GM12878 (cell line): ENCODE measurements around the gene LILRB3.

Source experiments
- BHLHE40 ChIP-seq, 2 experiments: fragments of 450-650 bp in 1 of 2; IDR thresholded peaks; 2 replicates each; pipeline ENCODE4 v1.6.1; 2011 to 2017; ENCODE audit warnings: low read depth in 2 of 2, borderline replicate concordance in 1 of 2, improper control_type of control experiment in 1 of 2, low read length in 1 of 2, mild to moderate bottlenecking in 1 of 2
- BMI1 ChIP-seq: fragments of 450-650 bp; IDR thresholded peaks from 2 replicates; pipeline ENCODE4 v1.6.1; 2016; ENCODE audit warnings: mild to moderate bottlenecking, moderate library complexity, borderline replicate concordance
- EP300 ChIP-seq, 2 experiments: fragments of 150-350 bp in 1 of 2; IDR thresholded peaks; 2 replicates each; pipeline ENCODE4 v1.6.1; 2011 to 2012; ENCODE audit warnings: low read depth in 2 of 2, low read length in 2 of 2, borderline replicate concordance in 1 of 2, improper control_type of control experiment in 1 of 2, inconsistent platforms in 1 of 2; ENCODE audit not compliant: control insufficient read depth in 1 of 2
- POLR2A ChIP-seq: IDR thresholded peaks from 2 replicates; pipeline ENCODE4 v1.6.1; 2011; ENCODE audit warnings: low read depth, mild to moderate bottlenecking, low read length
- POLR2AphosphoS2 ChIP-seq: IDR thresholded peaks from 2 replicates; pipeline ENCODE4 v1.6.1; 2011; ENCODE audit warnings: low read depth, mild to moderate bottlenecking, low read length, improper control_type of control experiment, moderate library complexity
- POLR2AphosphoS5 ChIP-seq: IDR thresholded peaks from 2 replicates; pipeline ENCODE4 v1.6.1; 2011; ENCODE audit warnings: mild to moderate bottlenecking, low read length, inconsistent platforms
- SP1 ChIP-seq: IDR thresholded peaks from one replicate; pipeline ENCODE4 v1.6.1; 2011; ENCODE audit warnings: low read depth, low read length
- ZNF274 ChIP-seq: IDR thresholded peaks from one replicate; pipeline ENCODE4 v1.8.0; 2011; ENCODE audit not compliant: insufficient read length, insufficient read depth
- TF ChIP-seq, protein P1 (sequence below), 3 experiments: IDR thresholded peaks in 2 of 3; conservative IDR thresholded peaks in 1 of 3; 2 replicates each; pipeline ENCODE4 v1.5.1; 2011; ENCODE audit warnings: low read depth in 3 of 3, low read length in 3 of 3, mild to moderate bottlenecking in 3 of 3, control low read depth in 2 of 3, moderate library complexity in 2 of 3, inconsistent platforms in 1 of 3, mixed read lengths in 1 of 3; ENCODE audit not compliant: control insufficient read depth in 2 of 3, insufficient read depth in 1 of 3; ENCODE audit errors: extremely low read depth in 1 of 3

DNA sequence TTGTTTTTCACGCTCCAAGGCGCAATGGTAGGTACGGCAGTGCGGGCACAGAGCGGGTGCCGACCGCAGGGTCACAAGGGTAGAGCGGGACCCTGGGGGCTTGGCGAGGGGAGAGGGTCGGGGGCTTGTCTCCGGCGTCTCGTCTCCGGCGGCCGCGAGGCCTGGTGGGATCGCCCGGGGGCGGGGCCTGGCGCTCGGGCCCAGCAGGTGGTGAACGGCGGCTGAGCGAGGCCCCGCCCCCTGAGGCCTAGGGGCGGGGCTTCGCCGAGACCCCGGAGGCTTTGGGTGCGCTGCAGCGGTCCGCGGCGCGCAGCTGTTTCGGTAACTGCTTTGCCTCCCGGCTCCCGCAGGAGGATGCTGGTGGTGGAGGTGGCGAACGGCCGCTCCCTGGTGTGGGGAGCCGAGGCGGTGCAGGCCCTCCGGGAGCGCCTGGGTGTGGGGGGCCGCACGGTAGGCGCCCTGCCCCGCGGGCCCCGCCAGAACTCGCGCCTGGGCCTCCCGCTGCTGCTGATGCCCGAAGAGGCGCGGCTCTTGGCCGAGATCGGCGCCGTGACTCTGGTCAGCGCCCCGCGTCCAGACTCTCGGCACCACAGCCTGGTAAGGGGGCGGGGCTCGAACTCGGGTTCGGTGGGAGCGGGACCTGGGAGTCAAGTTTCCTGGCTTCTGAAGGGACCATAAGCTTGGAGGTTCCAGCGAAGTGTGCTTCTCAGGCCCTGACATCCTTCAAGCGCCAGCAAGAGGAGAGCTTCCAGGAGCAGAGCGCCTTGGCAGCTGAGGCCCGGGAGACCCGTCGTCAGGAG, 31.6 kb downstream of the LILRB3 start, which contains the start of gene TSEN34:
- TF ChIP-seq POLR2AphosphoS5 (peak; percentile 65; the same call in 1 of the 2 replicates), EP300 (IDR thresholded peaks at IDR 0.05; ENCODE audit: borderline replicate concordance in 1 of 2, control insufficient read depth in 1 of 2, low read depth in 2 of 2, low read length in 2 of 2) (no peak), BHLHE40 (IDR thresholded peaks at IDR 0.05; ENCODE audit: borderline replicate concordance in 1 of 2, low read depth in 2 of 2, low read length in 1 of 2) (peak in 1 of 2 experiments; percentile 69; a peak in 1 of 4 replicates), BMI1 (no peak), SP1 (peak; percentile 41), ZNF274 (no peak), POLR2A (peak; percentile 88), POLR2AphosphoS2 (no peak)
- TF ChIP-seq, protein P1, sequence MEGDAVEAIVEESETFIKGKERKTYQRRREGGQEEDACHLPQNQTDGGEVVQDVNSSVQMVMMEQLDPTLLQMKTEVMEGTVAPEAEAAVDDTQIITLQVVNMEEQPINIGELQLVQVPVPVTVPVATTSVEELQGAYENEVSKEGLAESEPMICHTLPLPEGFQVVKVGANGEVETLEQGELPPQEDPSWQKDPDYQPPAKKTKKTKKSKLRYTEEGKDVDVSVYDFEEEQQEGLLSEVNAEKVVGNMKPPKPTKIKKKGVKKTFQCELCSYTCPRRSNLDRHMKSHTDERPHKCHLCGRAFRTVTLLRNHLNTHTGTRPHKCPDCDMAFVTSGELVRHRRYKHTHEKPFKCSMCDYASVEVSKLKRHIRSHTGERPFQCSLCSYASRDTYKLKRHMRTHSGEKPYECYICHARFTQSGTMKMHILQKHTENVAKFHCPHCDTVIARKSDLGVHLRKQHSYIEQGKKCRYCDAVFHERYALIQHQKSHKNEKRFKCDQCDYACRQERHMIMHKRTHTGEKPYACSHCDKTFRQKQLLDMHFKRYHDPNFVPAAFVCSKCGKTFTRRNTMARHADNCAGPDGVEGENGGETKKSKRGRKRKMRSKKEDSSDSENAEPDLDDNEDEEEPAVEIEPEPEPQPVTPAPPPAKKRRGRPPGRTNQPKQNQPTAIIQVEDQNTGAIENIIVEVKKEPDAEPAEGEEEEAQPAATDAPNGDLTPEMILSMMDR (IDR thresholded peaks at IDR 0.05 in 2 of 3, conservative IDR thresholded peaks at IDR 0.05 in 1 of 3; ENCODE audit: control insufficient read depth in 2 of 3, extremely low read depth in 1 of 3, insufficient read depth in 1 of 3, low read depth in 3 of 3, low read length in 3 of 3): no peak
